ENCODE data around the gene VEGFA.

The VEGFA gene

GRCh38 chr6:43817192-43817591 is 47.2 kb downstream of the VEGFA start:
- TF ChIP-seq REST (IDR thresholded peaks at IDR 0.05; ENCODE audit: insufficient read depth in 1 of 2, low read depth in 2 of 2, low read length in 2 of 2) (no peak), POLR2AphosphoS5 (IDR thresholded peaks at IDR 0.05; ENCODE audit: low read depth, low read length) (no peak), SIN3A (IDR thresholded peaks at IDR 0.05; ENCODE audit: borderline replicate concordance, insufficient read depth, low read length) (no peak), FOXP2 (optimal IDR thresholded peaks at IDR 0.05; ENCODE audit: borderline replicate concordance, extremely low read depth, extremely low read length, insufficient read depth) (no peak), TAF1 (IDR thresholded peaks at IDR 0.05; ENCODE audit: borderline replicate concordance, insufficient read depth, low read length) (no peak)

- no peak for TF ChIP-seq TAF1 (IDR thresholded peaks at IDR 0.05; ENCODE audit: borderline replicate concordance, insufficient read depth, low read length)
- no peak for TF ChIP-seq POLR2AphosphoS5 (IDR thresholded peaks at IDR 0.05; ENCODE audit: low read depth, low read length)
- TF ChIP-seq SIN3A (IDR thresholded peaks at IDR 0.05; ENCODE audit: borderline replicate concordance, insufficient read depth, low read length): no peak
- TF ChIP-seq REST (IDR thresholded peaks at IDR 0.05; ENCODE audit: insufficient read depth in 1 of 2, low read depth in 2 of 2, low read length in 2 of 2): no peak
- no peak for TF ChIP-seq FOXP2 (optimal IDR thresholded peaks at IDR 0.05; ENCODE audit: borderline replicate concordance, extremely low read depth, extremely low read length, insufficient read depth)
Observed at GRCh38 chr6:43819958-43820357, 49.9 kb downstream of the VEGFA start.

- TF ChIP-seq REST (IDR thresholded peaks at IDR 0.05; ENCODE audit: insufficient read depth in 1 of 2, low read depth in 2 of 2, low read length in 2 of 2) (no peak), POLR2AphosphoS5 (IDR thresholded peaks at IDR 0.05; ENCODE audit: low read depth, low read length) (no peak), SIN3A (IDR thresholded peaks at IDR 0.05; ENCODE audit: borderline replicate concordance, insufficient read depth, low read length) (no peak), FOXP2 (optimal IDR thresholded peaks at IDR 0.05; ENCODE audit: borderline replicate concordance, extremely low read depth, extremely low read length, insufficient read depth) (no peak), TAF1 (IDR thresholded peaks at IDR 0.05; ENCODE audit: borderline replicate concordance, insufficient read depth, low read length) (no peak)
Observed at GRCh38 chr6:43820486-43820885, 50.5 kb downstream of the VEGFA start.

GRCh38 chr6:43821101-43821886 is 51.3 kb downstream of the VEGFA start:
- TF ChIP-seq FOXP2 (optimal IDR thresholded peaks at IDR 0.05; ENCODE audit: borderline replicate concordance, extremely low read depth, extremely low read length, insufficient read depth) (no peak), POLR2AphosphoS5 (IDR thresholded peaks at IDR 0.05; ENCODE audit: low read depth, low read length) (no peak), REST (IDR thresholded peaks at IDR 0.05; ENCODE audit: insufficient read depth in 1 of 2, low read depth in 2 of 2, low read length in 2 of 2) (no peak), TAF1 (IDR thresholded peaks at IDR 0.05; ENCODE audit: borderline replicate concordance, insufficient read depth, low read length) (no peak), SIN3A (IDR thresholded peaks at IDR 0.05; ENCODE audit: borderline replicate concordance, insufficient read depth, low read length) (no peak)

All from PFSK-1 (cell line).